Measurements from ENCODE around the gene MADCAM1.

- TF ChIP-seq, protein P1, sequence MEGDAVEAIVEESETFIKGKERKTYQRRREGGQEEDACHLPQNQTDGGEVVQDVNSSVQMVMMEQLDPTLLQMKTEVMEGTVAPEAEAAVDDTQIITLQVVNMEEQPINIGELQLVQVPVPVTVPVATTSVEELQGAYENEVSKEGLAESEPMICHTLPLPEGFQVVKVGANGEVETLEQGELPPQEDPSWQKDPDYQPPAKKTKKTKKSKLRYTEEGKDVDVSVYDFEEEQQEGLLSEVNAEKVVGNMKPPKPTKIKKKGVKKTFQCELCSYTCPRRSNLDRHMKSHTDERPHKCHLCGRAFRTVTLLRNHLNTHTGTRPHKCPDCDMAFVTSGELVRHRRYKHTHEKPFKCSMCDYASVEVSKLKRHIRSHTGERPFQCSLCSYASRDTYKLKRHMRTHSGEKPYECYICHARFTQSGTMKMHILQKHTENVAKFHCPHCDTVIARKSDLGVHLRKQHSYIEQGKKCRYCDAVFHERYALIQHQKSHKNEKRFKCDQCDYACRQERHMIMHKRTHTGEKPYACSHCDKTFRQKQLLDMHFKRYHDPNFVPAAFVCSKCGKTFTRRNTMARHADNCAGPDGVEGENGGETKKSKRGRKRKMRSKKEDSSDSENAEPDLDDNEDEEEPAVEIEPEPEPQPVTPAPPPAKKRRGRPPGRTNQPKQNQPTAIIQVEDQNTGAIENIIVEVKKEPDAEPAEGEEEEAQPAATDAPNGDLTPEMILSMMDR (conservative IDR thresholded peaks at IDR 0.05) = no peak
- no peak for TF ChIP-seq ZFX (IDR thresholded peaks at IDR 0.05)
Measured at GRCh38 chr19:533364-534058, 37.2 kb downstream of the MADCAM1 start.

Data from C4-2B (cell line).